ENCODE measurements around the gene MAMDC2.

The MAMDC2 gene

GRCh38 chr9:70156729-70157128 lies 113.1 kb downstream of the MAMDC2 start:
- no peak overlapping the region for H3K4me3 ChIP-seq (ENCODE audit: low read length)

DNA sequence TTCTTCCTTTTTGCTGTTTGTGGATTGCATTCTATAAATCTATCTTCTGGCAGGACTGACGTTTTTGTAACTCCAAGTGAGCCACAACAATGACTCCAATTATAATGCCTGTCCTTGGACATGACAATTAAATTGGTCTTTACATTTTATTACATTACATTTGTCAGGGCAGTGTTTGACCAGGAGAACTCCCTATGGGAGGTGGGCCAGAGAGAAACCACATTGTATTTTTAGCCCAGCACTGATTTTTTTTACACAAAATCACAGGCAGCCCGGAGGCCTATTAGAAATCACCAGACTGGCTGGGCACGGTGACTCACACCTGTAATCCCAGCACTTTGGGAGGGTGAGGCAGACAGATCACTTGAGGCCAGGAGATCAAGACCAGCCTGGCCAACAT lies 116.0 kb downstream of the MAMDC2 start:
- DNase-seq (ENCODE audit: low read depth): peak; percentile 32
- TF ChIP-seq, protein P1, sequence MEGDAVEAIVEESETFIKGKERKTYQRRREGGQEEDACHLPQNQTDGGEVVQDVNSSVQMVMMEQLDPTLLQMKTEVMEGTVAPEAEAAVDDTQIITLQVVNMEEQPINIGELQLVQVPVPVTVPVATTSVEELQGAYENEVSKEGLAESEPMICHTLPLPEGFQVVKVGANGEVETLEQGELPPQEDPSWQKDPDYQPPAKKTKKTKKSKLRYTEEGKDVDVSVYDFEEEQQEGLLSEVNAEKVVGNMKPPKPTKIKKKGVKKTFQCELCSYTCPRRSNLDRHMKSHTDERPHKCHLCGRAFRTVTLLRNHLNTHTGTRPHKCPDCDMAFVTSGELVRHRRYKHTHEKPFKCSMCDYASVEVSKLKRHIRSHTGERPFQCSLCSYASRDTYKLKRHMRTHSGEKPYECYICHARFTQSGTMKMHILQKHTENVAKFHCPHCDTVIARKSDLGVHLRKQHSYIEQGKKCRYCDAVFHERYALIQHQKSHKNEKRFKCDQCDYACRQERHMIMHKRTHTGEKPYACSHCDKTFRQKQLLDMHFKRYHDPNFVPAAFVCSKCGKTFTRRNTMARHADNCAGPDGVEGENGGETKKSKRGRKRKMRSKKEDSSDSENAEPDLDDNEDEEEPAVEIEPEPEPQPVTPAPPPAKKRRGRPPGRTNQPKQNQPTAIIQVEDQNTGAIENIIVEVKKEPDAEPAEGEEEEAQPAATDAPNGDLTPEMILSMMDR (conservative IDR thresholded peaks at IDR 0.05; ENCODE audit: low read length): no peak
- H3K4me3 ChIP-seq (ENCODE audit: low read length): no peak overlapping the region

More at GRCh38 chr9:70156729-70157128, 113.1 kb downstream of the MAMDC2 start:
- DNase-seq (ENCODE audit: low read depth): peak; percentile 38
- TF ChIP-seq, protein P1 (conservative IDR thresholded peaks at IDR 0.05; ENCODE audit: low read length): no peak

GRCh38 chr9:70160686-70161600 lies 117.3 kb downstream of the MAMDC2 start:
- TF ChIP-seq, protein P1 (conservative IDR thresholded peaks at IDR 0.05; ENCODE audit: low read length): no peak
- H3K4me3 ChIP-seq (ENCODE audit: low read length): no peak overlapping the region
- DNase-seq (ENCODE audit: low read depth): no peak

- DNase-seq (ENCODE audit: low read depth): no peak
- no peak overlapping the region for H3K4me3 ChIP-seq (ENCODE audit: low read length)
Observed at GRCh38 chr9:70165006-70165602, 121.5 kb downstream of the MAMDC2 start.

GRCh38 chr9:70168521-70168920 lies 124.9 kb downstream of the MAMDC2 start:
- TF ChIP-seq, protein P1 (conservative IDR thresholded peaks at IDR 0.05; ENCODE audit: low read length): no peak
- no peak for DNase-seq (ENCODE audit: low read depth)
- H3K4me3 ChIP-seq (ENCODE audit: low read length): no peak overlapping the region

More at GRCh38 chr9:70165006-70165602, 121.5 kb downstream of the MAMDC2 start:
- TF ChIP-seq, protein P1 (conservative IDR thresholded peaks at IDR 0.05; ENCODE audit: low read length): no peak

GRCh38 chr9:70169222-70169621 lies 125.6 kb downstream of the MAMDC2 start:
- TF ChIP-seq, protein P1 (conservative IDR thresholded peaks at IDR 0.05; ENCODE audit: low read length): no peak
- DNase-seq (ENCODE audit: low read depth): no peak

More at GRCh38 chr9:70169222-70169621, 125.6 kb downstream of the MAMDC2 start:
- H3K4me3 ChIP-seq (ENCODE audit: low read length): no peak overlapping the region

All from AG10803 (cell line).